ENCODE results near the gene ITPK1.
"Not testable (repeated sequence)": the region's sequence is repeated elsewhere in the genome, so short reads cannot be mapped to it uniquely, and the experiment has no call there.

The ITPK1 gene

GRCh38 chr14:93115821-93116675 lies at the start of gene ITPK1:
TSS of gene ITPK1 (minus strand) at chr14:93115925. CDS start at chr14:93115163, 762 bp downstream.
- DNase-seq (ENCODE audit: low read depth in 2 of 2), result peak; percentile 32 to 53

- no peak for DNase-seq (ENCODE audit: low read depth in 2 of 2)
These were observed 47.8 kb upstream of the ITPK1 start for GRCh38 chr14:93163564-93163963.

GRCh38 chr14:93161411-93161940 lies 45.8 kb upstream of the ITPK1 start:
- no peak for DNase-seq (ENCODE audit: low read depth in 2 of 2)

GRCh38 chr14:93160353-93160801 lies 44.7 kb upstream of the ITPK1 start:
- no peak for DNase-seq (ENCODE audit: low read depth in 2 of 2)

GRCh38 chr14:93159625-93160352 lies 44.1 kb upstream of the ITPK1 start:
- not testable (repeated sequence) for DNase-seq (ENCODE audit: low read depth in 2 of 2)

GRCh38 chr14:93158349-93158748 lies 42.6 kb upstream of the ITPK1 start:
- not testable (repeated sequence) for DNase-seq (ENCODE audit: low read depth in 2 of 2)

- DNase-seq (ENCODE audit: low read depth in 2 of 2), result no peak
These were observed 41.1 kb upstream of the ITPK1 start for GRCh38 chr14:93156693-93157369.

- no peak for DNase-seq (ENCODE audit: low read depth in 2 of 2)
These were observed 39.9 kb upstream of the ITPK1 start for GRCh38 chr14:93155667-93156066.

- DNase-seq (ENCODE audit: low read depth in 2 of 2), result no peak
These were observed 37.4 kb upstream of the ITPK1 start for GRCh38 chr14:93153121-93153520.

- DNase-seq (ENCODE audit: low read depth in 2 of 2), result no peak
These were observed 34.8 kb upstream of the ITPK1 start for GRCh38 chr14:93150227-93151208.

GRCh38 chr14:93148979-93149378 lies 33.3 kb upstream of the ITPK1 start:
- DNase-seq (ENCODE audit: low read depth in 2 of 2), result no peak

- DNase-seq (ENCODE audit: low read depth in 2 of 2), result no peak
These were observed 30.4 kb upstream of the ITPK1 start for GRCh38 chr14:93146119-93146518.

- DNase-seq (ENCODE audit: low read depth in 2 of 2), result no peak
These were observed 27.3 kb upstream of the ITPK1 start for GRCh38 chr14:93142854-93143652.

- DNase-seq (ENCODE audit: low read depth in 2 of 2), result no peak
These were observed 22.1 kb upstream of the ITPK1 start for GRCh38 chr14:93137864-93138263.

GRCh38 chr14:93136508-93136907 lies 20.8 kb upstream of the ITPK1 start:
- DNase-seq (ENCODE audit: low read depth in 2 of 2), result not testable (repeated sequence)

- DNase-seq (ENCODE audit: low read depth in 2 of 2), result no peak
These were observed 20.3 kb upstream of the ITPK1 start for GRCh38 chr14:93136009-93136408.

- no peak for DNase-seq (ENCODE audit: low read depth in 2 of 2)
These were observed 19.7 kb upstream of the ITPK1 start for GRCh38 chr14:93135399-93135798.

- no peak for DNase-seq (ENCODE audit: low read depth in 2 of 2)
These were observed 17.7 kb upstream of the ITPK1 start for GRCh38 chr14:93133464-93133863.

- no peak for DNase-seq (ENCODE audit: low read depth in 2 of 2)
These were observed 16.8 kb upstream of the ITPK1 start for GRCh38 chr14:93132472-93133065.

Data from stimulated activated CD4-positive, alpha-beta T cell treated with anti-CD3 and anti-CD28 coated beads, Interleukin-1b, Interleukin-23, amount 100 ng/mL, for 4 hours (primary cell).